Muscle layer of duodenum (tissue), 2 donors: ENCODE results near the gene CILP2.
A peak's percentile ranks its signal among the peaks of the same experiment; 100 is the strongest.

Experiments
- H3K27ac ChIP-seq: one replicate; pipeline ENCODE4 v1.7.0; 2013; ENCODE audit warnings: mild to moderate bottlenecking, low read length
- H3K27me3 ChIP-seq: one replicate; pipeline ENCODE4 v1.7.0; 2013; ENCODE audit warnings: low read depth, mild to moderate bottlenecking, control low read depth, low read length
- H3K36me3 ChIP-seq, 2 donors: one replicate each; pipeline ENCODE4 v1.7.0; 2013; ENCODE audit warnings: low read length in 2 of 2, control low read depth in 1 of 2, mild to moderate bottlenecking in 1 of 2; ENCODE audit not compliant: insufficient read depth in 2 of 2, control insufficient read depth in 1 of 2
- H3K4me1 ChIP-seq, 2 donors: one replicate each; pipeline ENCODE4 v1.7.0; 2013; ENCODE audit warnings: low read length in 2 of 2, mild to moderate bottlenecking in 2 of 2, control low read depth in 1 of 2, moderate library complexity in 1 of 2; ENCODE audit not compliant: insufficient read depth in 2 of 2, control insufficient read depth in 1 of 2
- H3K4me3 ChIP-seq, 2 donors: one replicate each; pipeline ENCODE4 v1.7.0; 2013; ENCODE audit warnings: low read length in 2 of 2, low read depth in 1 of 2, mild to moderate bottlenecking in 1 of 2
- H3K9me3 ChIP-seq, 2 donors: one replicate each; pipeline ENCODE4 v1.7.0; 2013; ENCODE audit warnings: low read length in 2 of 2, control low read depth in 1 of 2, mild to moderate bottlenecking in 1 of 2; ENCODE audit not compliant: control insufficient read depth in 1 of 2
- donor health status: healthy.

The CILP2 gene

GRCh38 chr19:19582471-19582870 lies 44.4 kb downstream of the CILP2 start:
- H3K9me3 ChIP-seq: no peaks in the 10 kb centered on the region
- no peak overlapping the region for H3K4me3 ChIP-seq
- no peaks in the 10 kb centered on the region for H3K27me3 ChIP-seq
- H3K4me1 ChIP-seq: no peaks in the 10 kb centered on the region
- H3K27ac ChIP-seq: no peak overlapping the region
- H3K36me3 ChIP-seq: no peaks in the 10 kb centered on the region

GRCh38 chr19:19584356-19584755 lies 46.3 kb downstream of the CILP2 start:
- Histone ChIP-seq H3K9me3 (no peaks in the 10 kb centered on the region), H3K36me3 (no peaks in the 10 kb centered on the region), H3K27me3 (no peaks in the 10 kb centered on the region), H3K27ac (no peak overlapping the region), H3K4me3 (no peak overlapping the region), H3K4me1 (no peaks in the 10 kb centered on the region)

- Histone ChIP-seq H3K27ac (no peak overlapping the region), H3K9me3 (no peaks in the 10 kb centered on the region), H3K36me3 (no peaks in the 10 kb centered on the region), H3K27me3 (no peaks in the 10 kb centered on the region), H3K4me3 (no peak overlapping the region), H3K4me1 (peaks cover 4 to 11% of the 10 kb centered on the region in 2 donors)
Observed at GRCh38 chr19:19587771-19588170, 49.7 kb downstream of the CILP2 start.

GRCh38 chr19:19588546-19588945 lies 50.5 kb downstream of the CILP2 start:
- Histone ChIP-seq H3K4me1 (peaks cover 4 to 11% of the 10 kb centered on the region in 2 donors), H3K27ac (no peak overlapping the region), H3K36me3 (no peaks in the 10 kb centered on the region), H3K9me3 (no peaks in the 10 kb centered on the region), H3K4me3 (no peak overlapping the region), H3K27me3 (no peaks in the 10 kb centered on the region)

GRCh38 chr19:19591133-19591825 lies 53.2 kb downstream of the CILP2 start:
- Histone ChIP-seq H3K4me1 (peaks cover 4 to 11% of the 10 kb centered on the region in 2 donors), H3K4me3 (peak overlapping the region in 1 of 2 donors; percentile 17), H3K9me3 (no peaks in the 10 kb centered on the region), H3K36me3 (no peaks in the 10 kb centered on the region), H3K27me3 (no peaks in the 10 kb centered on the region), H3K27ac (peak overlapping the region; percentile 61)

GRCh38 chr19:19592690-19593089 lies 54.6 kb downstream of the CILP2 start:
- Histone ChIP-seq H3K27me3 (no peaks in the 10 kb centered on the region), H3K9me3 (no peaks in the 10 kb centered on the region), H3K27ac (no peak overlapping the region), H3K4me1 (peaks cover 4 to 11% of the 10 kb centered on the region in 2 donors), H3K36me3 (no peaks in the 10 kb centered on the region), H3K4me3 (no peak overlapping the region)

GRCh38 chr19:19594381-19594780 lies 56.3 kb downstream of the CILP2 start:
- H3K9me3 ChIP-seq: no peaks in the 10 kb centered on the region
- H3K27ac ChIP-seq: no peak overlapping the region
- peaks cover 4 to 11% of the 10 kb centered on the region in 2 donors for H3K4me1 ChIP-seq
- no peaks in the 10 kb centered on the region for H3K36me3 ChIP-seq
- no peak overlapping the region for H3K4me3 ChIP-seq
- no peaks in the 10 kb centered on the region for H3K27me3 ChIP-seq

- no peak overlapping the region for H3K27ac ChIP-seq
- H3K27me3 ChIP-seq: no peaks in the 10 kb centered on the region
- peaks cover 4 to 11% of the 10 kb centered on the region in 2 donors for H3K4me1 ChIP-seq
- no peak overlapping the region for H3K4me3 ChIP-seq
- H3K36me3 ChIP-seq: no peaks in the 10 kb centered on the region
- no peaks in the 10 kb centered on the region for H3K9me3 ChIP-seq
Observed at GRCh38 chr19:19595171-19595701, 57.2 kb downstream of the CILP2 start.
